B cell (primary cell): Measurements from ENCODE around the gene GRAMD2B. TPM values are rescaled to one million over a fixed set of nuclear protein-coding genes. Genes with fewer than 3 reads are reported as not detected.

Experiments
- ATAC-seq: fragments of 200-7000 bp; cut with Tn5 transposase; one replicate; pipeline ENCODE4 v1.10.0; 2021; ENCODE audit warnings: low read depth, mild to moderate bottlenecking, moderate number of reproducible peaks, moderate library complexity
- CTCF ChIA-PET: fragments of 350-600 bp; sonication (Branson Sonifier 250); formaldehyde crosslinking; loops from one replicate; lab custom pipeline; 2021; ENCODE audit warnings: antibody characterized with exemption, inconsistent platforms; lab: Charles Lee
- POLR2A ChIA-PET: fragments of 350-600 bp; sonication (Branson Sonifier 250); formaldehyde crosslinking; loops from one replicate; lab custom pipeline; 2021; ENCODE audit warnings: antibody characterized with exemption; lab: Charles Lee
- DNase-seq: peaks from one replicate; pipeline ENCODE4 v3.0.0; 2013
- H2AFZ ChIP-seq: 2 replicates; pipeline ENCODE4 v1.6.1; 2012; ENCODE audit warnings: mild to moderate bottlenecking, low read depth, low read length; ENCODE audit not compliant: insufficient read depth, poor library complexity, severe bottlenecking
- H3K27ac ChIP-seq, 2 donors: 1 replicate in 1 of 2; 2 replicates in 1 of 2; pipeline ENCODE4 v1.5.1; 2012 to 2013; ENCODE audit warnings: low read length in 2 of 2, mild to moderate bottlenecking in 2 of 2, moderate library complexity in 1 of 2
- H3K27me3 ChIP-seq, 4 experiments: fragments of 200-600 bp in 1 of 4; sonication (generic) in 1 of 4; replicated peaks in 1 of 4; 1 replicate in 2 of 4; 2 replicates in 2 of 4; pipeline versions ENCODE4 v1.6.1 to v1.7.0; 2013 to 2016; ENCODE audit warnings: low read length in 3 of 4, mild to moderate bottlenecking in 2 of 4, mixed read lengths in 1 of 4, moderate library complexity in 1 of 4; ENCODE audit not compliant: insufficient read depth in 4 of 4, control insufficient read depth in 3 of 4; ENCODE audit errors: control extremely low read depth in 1 of 4
- H3K36me3 ChIP-seq, 2 experiments: replicated peaks in 1 of 2; 1 replicate in 1 of 2; 2 replicates in 1 of 2; pipeline versions ENCODE4 v1.6.1 to v1.7.1; 2013; ENCODE audit warnings: low read length in 1 of 2; ENCODE audit not compliant: insufficient read depth in 2 of 2, control insufficient read depth in 1 of 2; ENCODE audit errors: control extremely low read depth in 1 of 2, extremely low read depth in 1 of 2
- H3K4me1 ChIP-seq, 2 donors: fragments of 200-600 bp in 1 of 2; sonication (generic) in 1 of 2; 1 replicate in 1 of 2; 2 replicates in 1 of 2; pipeline versions ENCODE4 v1.5.1 to v1.6.1; 2013 to 2017; ENCODE audit warnings: low read length in 2 of 2; ENCODE audit not compliant: control insufficient read depth in 2 of 2, insufficient read depth in 2 of 2
- H3K4me2 ChIP-seq: replicated peaks from 2 replicates; pipeline ENCODE3; 2012; ENCODE audit warnings: mild to moderate bottlenecking, low read depth, low read length; ENCODE audit not compliant: poor library complexity, severe bottlenecking
- H3K4me3 ChIP-seq, 5 experiments: fragments of 200-600 bp in 1 of 5; sonication (generic) in 1 of 5; 1 replicate in 3 of 5; 2 replicates in 2 of 5; pipeline versions ENCODE4 v1.5.1 to v1.7.0; 2011 to 2016; ENCODE audit warnings: low read length in 4 of 5, mild to moderate bottlenecking in 4 of 5, low read depth in 2 of 5, control low read depth in 1 of 5, moderate library complexity in 1 of 5; ENCODE audit not compliant: insufficient read depth in 1 of 5; ENCODE audit errors: control extremely low read depth in 1 of 5, extremely low read depth in 1 of 5
- H3K79me2 ChIP-seq: fragments of 200-600 bp; sonication (generic); one replicate; pipeline ENCODE4 v1.6.0; 2016; ENCODE audit warnings: low read length; ENCODE audit not compliant: control insufficient read depth, insufficient read depth
- H3K9ac ChIP-seq: fragments of 200-600 bp; sonication (generic); 2 replicates; pipeline ENCODE4 v1.6.1; 2017; ENCODE audit warnings: mild to moderate bottlenecking, low read length, moderate library complexity
- H3K9me3 ChIP-seq, 3 donors: one replicate each; pipeline versions ENCODE4 v1.6.1 to v1.7.1; 2013; ENCODE audit warnings: low read length in 2 of 3; ENCODE audit not compliant: control insufficient read depth in 2 of 3, insufficient read depth in 1 of 3; ENCODE audit errors: control extremely low read depth in 1 of 3
- H4K20me1 ChIP-seq: 2 replicates; pipeline ENCODE4 v1.6.0; 2012; ENCODE audit warnings: mild to moderate bottlenecking, low read length; ENCODE audit not compliant: insufficient read depth, control insufficient read depth, poor library complexity, severe bottlenecking
- H3K27ac Mint-ChIP-seq: one replicate; pipeline ENCODE4 v1.8.0; 2021; ENCODE audit warnings: mixed read lengths
- H3K27me3 Mint-ChIP-seq: one replicate; pipeline ENCODE4 v1.8.0; 2021; ENCODE audit warnings: mixed read lengths
- H3K4me1 Mint-ChIP-seq: one replicate; pipeline ENCODE4 v1.8.0; 2021; ENCODE audit warnings: mixed read lengths
- H3K4me3 Mint-ChIP-seq: one replicate; pipeline ENCODE4 v1.8.0; 2021; ENCODE audit warnings: mixed read lengths
- H3K9me3 Mint-ChIP-seq: one replicate; pipeline ENCODE4 v1.8.0; 2022; ENCODE audit warnings: mixed read lengths; ENCODE audit not compliant: insufficient read depth
- EZH2 ChIP-seq: IDR thresholded peaks from 2 replicates; pipeline ENCODE4 v1.6.1; 2012; ENCODE audit warnings: borderline replicate concordance, low read depth, mild to moderate bottlenecking, moderate library complexity, low read length; ENCODE audit not compliant: insufficient read depth, poor library complexity, severe bottlenecking
- WGBS: methylation state at CpG from one replicate; pipeline ENCODE4 v1.1.5; 2013; ENCODE audit warnings: missing lambda C conversion rate; ENCODE audit not compliant: insufficient coverage; 5-methylcytosine and 5-hydroxymethylcytosine counted together
- intact Hi-C: fragments of 100-400 bp; cut with micrococcal nuclease; formaldehyde crosslinking; loops from one replicate; pipeline ENCODE4 v1.10.0; 2022
- polyA plus RNA-seq: library from polyadenylated mRNA; depleted of rRNA; stranded (reverse); fragments of >200 nt; gene quantifications from 2 replicates; pipeline ENCODE4 v1.2.3, GENCODE V29; 2012
- total RNA-seq, 2 donors: library from RNA; stranded (reverse); fragments of 120-200 nt in 1 of 2; gene quantifications; 1 replicate in 1 of 2; 2 replicates in 1 of 2; pipeline versions ENCODE4 v1.2.3 to v1.2.4, GENCODE V29; 2013 to 2022
- TF ChIP-seq, protein P1 (sequence below): fragments of 200-600 bp; IDR thresholded peaks from one replicate; pipeline ENCODE4 v1.8.0; 2022; ENCODE audit warnings: antibody characterized with exemption, mild to moderate bottlenecking

Gene GRAMD2B
- total and polyA plus RNA-seq, 2 donors (not counting 1 experiment from before 2014, with no cell fraction given): 0.86 to 3.6 TPM

DNA sequence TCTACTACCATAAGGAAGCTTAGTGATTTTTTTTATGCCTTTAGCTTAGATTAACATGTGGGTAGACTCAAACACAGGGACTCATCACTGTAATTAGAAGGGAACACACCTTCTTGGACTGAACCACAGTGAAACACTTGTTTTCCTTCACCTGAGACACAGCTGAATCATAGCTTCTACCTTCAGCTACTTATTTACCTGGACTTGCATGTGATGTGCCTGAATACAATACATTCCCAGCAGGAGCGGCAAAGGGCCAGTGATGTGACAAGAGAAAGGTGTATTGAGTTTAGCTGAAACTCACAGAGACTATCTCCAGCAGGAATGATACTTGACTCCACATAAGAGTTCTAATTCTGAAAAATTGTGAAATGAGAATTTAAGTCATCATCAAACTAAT is 37.8 kb downstream of the GRAMD2B start:
- H3K4me2 ChIP-seq: no peak overlapping the region
- no peaks in the 10 kb centered on the region for H3K36me3 ChIP-seq
- no peak overlapping the region for H3K9ac ChIP-seq
- H3K4me1 Mint-ChIP-seq: peaks cover 16% of the 10 kb centered on the region
- H3K27me3 Mint-ChIP-seq: no peaks in the 10 kb centered on the region
- no CpG with 5 or more reads among the region's 1 CpG for WGBS
- no peak for ATAC-seq
- H3K4me1 ChIP-seq: peaks cover 12 to 16% of the 10 kb centered on the region in 2 donors
- no peaks in the 10 kb centered on the region for H4K20me1 ChIP-seq
- peak overlapping the region; percentile 14 for H3K4me3 Mint-ChIP-seq
- no peak overlapping the region for H3K4me3 ChIP-seq
- DNase-seq: no peak
- no peak overlapping the region for H2AFZ ChIP-seq
- ChIA-PET POLR2A (no interaction called here), CTCF (no interaction called here)
- intact Hi-C loops: no loop called here
- no peaks in the 10 kb centered on the region for H3K27me3 ChIP-seq
- peak overlapping the region; percentile 62 for H3K27ac Mint-ChIP-seq
- no peaks in the 10 kb centered on the region for H3K9me3 ChIP-seq
- TF ChIP-seq, protein P1, sequence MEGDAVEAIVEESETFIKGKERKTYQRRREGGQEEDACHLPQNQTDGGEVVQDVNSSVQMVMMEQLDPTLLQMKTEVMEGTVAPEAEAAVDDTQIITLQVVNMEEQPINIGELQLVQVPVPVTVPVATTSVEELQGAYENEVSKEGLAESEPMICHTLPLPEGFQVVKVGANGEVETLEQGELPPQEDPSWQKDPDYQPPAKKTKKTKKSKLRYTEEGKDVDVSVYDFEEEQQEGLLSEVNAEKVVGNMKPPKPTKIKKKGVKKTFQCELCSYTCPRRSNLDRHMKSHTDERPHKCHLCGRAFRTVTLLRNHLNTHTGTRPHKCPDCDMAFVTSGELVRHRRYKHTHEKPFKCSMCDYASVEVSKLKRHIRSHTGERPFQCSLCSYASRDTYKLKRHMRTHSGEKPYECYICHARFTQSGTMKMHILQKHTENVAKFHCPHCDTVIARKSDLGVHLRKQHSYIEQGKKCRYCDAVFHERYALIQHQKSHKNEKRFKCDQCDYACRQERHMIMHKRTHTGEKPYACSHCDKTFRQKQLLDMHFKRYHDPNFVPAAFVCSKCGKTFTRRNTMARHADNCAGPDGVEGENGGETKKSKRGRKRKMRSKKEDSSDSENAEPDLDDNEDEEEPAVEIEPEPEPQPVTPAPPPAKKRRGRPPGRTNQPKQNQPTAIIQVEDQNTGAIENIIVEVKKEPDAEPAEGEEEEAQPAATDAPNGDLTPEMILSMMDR: no peak
- no peak for TF ChIP-seq EZH2
- no peaks in the 10 kb centered on the region for H3K79me2 ChIP-seq
- H3K9me3 Mint-ChIP-seq: no peaks in the 10 kb centered on the region
- H3K27ac ChIP-seq: no peak overlapping the region

DNA sequence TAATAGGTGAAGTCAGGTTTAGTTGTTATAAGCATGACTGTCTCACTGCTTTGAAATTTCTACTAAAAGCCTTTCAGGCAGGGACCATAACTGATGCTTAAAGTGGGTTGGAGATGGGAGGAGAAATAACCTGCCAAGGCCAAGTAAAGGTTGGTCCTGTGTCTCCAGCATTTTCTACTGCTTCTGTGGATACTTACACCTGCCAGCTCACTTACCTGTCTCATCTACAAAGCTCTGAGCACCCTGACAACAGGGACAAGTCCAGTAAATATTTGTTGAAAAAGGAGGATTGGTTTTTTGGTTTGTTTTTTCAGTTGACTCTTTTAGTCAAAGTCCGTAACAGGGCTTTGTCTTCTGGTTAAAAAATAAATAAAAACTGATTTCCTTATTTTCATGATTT is 38.6 kb downstream of the GRAMD2B start:
- Mint-ChIP-seq H3K27ac (peak overlapping the region; percentile 16), H3K9me3 (no peaks in the 10 kb centered on the region), H3K4me3 (peak overlapping the region; percentile 35), H3K27me3 (no peaks in the 10 kb centered on the region), H3K4me1 (peaks cover 16% of the 10 kb centered on the region)
- POLR2A ChIA-PET: no interaction called here
- peak overlapping the region; percentile 14 for H2AFZ ChIP-seq
- H3K27me3 ChIP-seq: no peaks in the 10 kb centered on the region
- DNase-seq (peak; percentile 4), ATAC-seq (peak; percentile 17)
- H3K27ac ChIP-seq: peak overlapping the region in 1 of 2 donors; percentile 37
- H4K20me1 ChIP-seq: no peaks in the 10 kb centered on the region
- peak overlapping the region; percentile 49 for H3K9ac ChIP-seq
- H3K4me3 ChIP-seq: peak overlapping the region in 1 of 5 experiments; percentile 38
- intact Hi-C loops: no loop called here
- CTCF ChIA-PET: no interaction called here
- WGBS: no CpG with 5 or more reads among the region's 1 CpG
- no peaks in the 10 kb centered on the region for H3K9me3 ChIP-seq
- peaks cover 12 to 16% of the 10 kb centered on the region in 2 donors for H3K4me1 ChIP-seq
- H3K4me2 ChIP-seq: peak overlapping the region; percentile 64
- no peaks in the 10 kb centered on the region for H3K36me3 ChIP-seq
- H3K79me2 ChIP-seq: no peaks in the 10 kb centered on the region
- no peak for TF ChIP-seq EZH2
- TF ChIP-seq, protein P1: no peak
